ENCODE measurements around the gene AHRR. TPM values are rescaled to one million over a fixed set of nuclear protein-coding genes. Genes with fewer than 3 reads are reported as not detected.

AHRR gene
- total RNA-seq, 2 donors from 2014 or later = 0.12 to 0.30 TPM

GRCh38 chr5:439181-439580 is 117.7 kb downstream of the AHRR start:
- no peak overlapping the region for H3K4me3 ChIP-seq
- TF ChIP-seq, protein P1, sequence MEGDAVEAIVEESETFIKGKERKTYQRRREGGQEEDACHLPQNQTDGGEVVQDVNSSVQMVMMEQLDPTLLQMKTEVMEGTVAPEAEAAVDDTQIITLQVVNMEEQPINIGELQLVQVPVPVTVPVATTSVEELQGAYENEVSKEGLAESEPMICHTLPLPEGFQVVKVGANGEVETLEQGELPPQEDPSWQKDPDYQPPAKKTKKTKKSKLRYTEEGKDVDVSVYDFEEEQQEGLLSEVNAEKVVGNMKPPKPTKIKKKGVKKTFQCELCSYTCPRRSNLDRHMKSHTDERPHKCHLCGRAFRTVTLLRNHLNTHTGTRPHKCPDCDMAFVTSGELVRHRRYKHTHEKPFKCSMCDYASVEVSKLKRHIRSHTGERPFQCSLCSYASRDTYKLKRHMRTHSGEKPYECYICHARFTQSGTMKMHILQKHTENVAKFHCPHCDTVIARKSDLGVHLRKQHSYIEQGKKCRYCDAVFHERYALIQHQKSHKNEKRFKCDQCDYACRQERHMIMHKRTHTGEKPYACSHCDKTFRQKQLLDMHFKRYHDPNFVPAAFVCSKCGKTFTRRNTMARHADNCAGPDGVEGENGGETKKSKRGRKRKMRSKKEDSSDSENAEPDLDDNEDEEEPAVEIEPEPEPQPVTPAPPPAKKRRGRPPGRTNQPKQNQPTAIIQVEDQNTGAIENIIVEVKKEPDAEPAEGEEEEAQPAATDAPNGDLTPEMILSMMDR (IDR thresholded peaks at IDR 0.05) = no peak
- no peaks in the 10 kb centered on the region for H3K27me3 ChIP-seq
- H3K4me1 ChIP-seq = peaks cover 0 to 15% of the 10 kb centered on the region in 2 donors
- no peak overlapping the region for H3K27ac ChIP-seq
- no peaks in the 10 kb centered on the region for H3K36me3 ChIP-seq
- no peak for DNase-seq (ENCODE audit: low spot score)
- H3K9me3 ChIP-seq = no peaks in the 10 kb centered on the region

GRCh38 chr5:439636-440035 is 118.1 kb downstream of the AHRR start:
- DNase-seq (ENCODE audit: low spot score) = no peak
- Histone ChIP-seq H3K4me3 (no peak overlapping the region), H3K27me3 (no peaks in the 10 kb centered on the region), H3K4me1 (peaks cover 0 to 19% of the 10 kb centered on the region in 2 donors), H3K36me3 (no peaks in the 10 kb centered on the region), H3K9me3 (no peaks in the 10 kb centered on the region), H3K27ac (no peak overlapping the region)
- TF ChIP-seq, protein P1 (IDR thresholded peaks at IDR 0.05) = no peak

- no peaks in the 10 kb centered on the region for H3K36me3 ChIP-seq
- H3K27me3 ChIP-seq = no peaks in the 10 kb centered on the region
- TF ChIP-seq, protein P1 (IDR thresholded peaks at IDR 0.05) = no peak
- H3K27ac ChIP-seq = no peak overlapping the region
- H3K4me1 ChIP-seq = peaks cover 0 to 19% of the 10 kb centered on the region in 2 donors
- no peaks in the 10 kb centered on the region for H3K9me3 ChIP-seq
- no peak for DNase-seq (ENCODE audit: low spot score)
- H3K4me3 ChIP-seq = no peak overlapping the region
These were observed 119.1 kb downstream of the AHRR start for GRCh38 chr5:440401-441201.

- Histone ChIP-seq H3K27ac (no peak overlapping the region), H3K9me3 (no peaks in the 10 kb centered on the region), H3K4me3 (peak overlapping the region; percentile 59 to 87), H3K4me1 (peaks cover 0 to 19% of the 10 kb centered on the region in 2 donors), H3K36me3 (peaks cover 2% of the 10 kb centered on the region), H3K27me3 (no peaks in the 10 kb centered on the region)
- DNase-seq (ENCODE audit: low spot score) = no peak
- TF ChIP-seq, protein P1 (IDR thresholded peaks at IDR 0.05) = no peak
These were observed 120.5 kb downstream of the AHRR start for GRCh38 chr5:441996-442334.

- Histone ChIP-seq H3K27me3 (no peaks in the 10 kb centered on the region), H3K9me3 (no peaks in the 10 kb centered on the region), H3K4me3 (peak within 1 kb of the TSS; percentile 59 to 87), H3K36me3 (peaks cover 8% of the 10 kb centered on the region), H3K4me1 (peaks cover 0 to 19% of the 10 kb centered on the region in 2 donors), H3K27ac (peak within 1 kb of the TSS; percentile 65 to 78)
- TF ChIP-seq, protein P1 (IDR thresholded peaks at IDR 0.05) = no peak
- DNase-seq (ENCODE audit: low spot score) = no peak
These were observed 121.1 kb downstream of the AHRR start, which contains the start of gene EXOC3 for GRCh38 chr5:442335-443238. TSS of gene EXOC3 (plus strand) at chr5:443176. CDS start at chr5:446206, 3,030 bp downstream.
